HEK293 (cell line): ENCODE data around the gene ADAMTSL5.

Experiments
- CTCF ChIA-PET: fragments of 350-600 bp; formaldehyde crosslinking; extraction: SDS; loops from one replicate; lab custom pipeline; 2021; ENCODE audit warnings: antibody characterized with exemption; lab: Yijun Ruan, JAX
- POLR2A ChIA-PET: fragments of 300-600 bp; formaldehyde crosslinking; extraction: SDS; loops from one replicate; lab custom pipeline; 2020; ENCODE audit warnings: antibody characterized with exemption, inconsistent platforms; lab: Yijun Ruan, JAX
- H3K27ac ChIP-seq: fragments of 200-500 bp; sonication (Bioruptor generic); 2 replicates; pipeline ENCODE4 v1.5.1; 2014; ENCODE audit warnings: low read depth, low read length, control low read depth, inconsistent platforms; ENCODE audit errors: extremely low read depth
- H3K36me3 ChIP-seq, 2 experiments: fragments of 200-500 bp in 1 of 2; sonication (Bioruptor generic) in 1 of 2; 1 replicate in 1 of 2; 2 replicates in 1 of 2; pipeline ENCODE4 v1.5.1; 2014 to 2017; ENCODE audit warnings: inconsistent platforms in 2 of 2, low read length in 2 of 2; ENCODE audit not compliant: control insufficient read depth in 2 of 2, insufficient read depth in 1 of 2
- H3K4me1 ChIP-seq: fragments of 200-500 bp; sonication (Bioruptor generic); 2 replicates; pipeline ENCODE4 v1.5.1; 2014; ENCODE audit warnings: mild to moderate bottlenecking, low read length, inconsistent platforms; ENCODE audit not compliant: control insufficient read depth, insufficient read depth
- H3K4me3 ChIP-seq: 2 replicates; pipeline ENCODE4 v1.5.1; 2011; ENCODE audit warnings: low read depth, mild to moderate bottlenecking, control low read depth, low read length, moderate library complexity
- H3K9me3 ChIP-seq: fragments of 200-500 bp; sonication (Bioruptor generic); 2 replicates; pipeline ENCODE4 v1.5.1; 2014; ENCODE audit warnings: low read depth, low read length, inconsistent platforms; ENCODE audit not compliant: control insufficient read depth, insufficient read depth
- BCL11A ChIP-seq: fragments of 450-650 bp; formaldehyde crosslinking; IDR thresholded peaks from 2 replicates; pipeline ENCODE4 v1.5.1; 2016; ENCODE audit warnings: low read depth, missing biosample characterization, missing genetic modification characterization
- FEZF1 ChIP-seq: fragments of 450-650 bp; formaldehyde crosslinking; IDR thresholded peaks from 2 replicates; pipeline ENCODE4 v1.5.1; 2016; ENCODE audit warnings: missing biosample characterization, missing genetic modification characterization
- GLIS2 ChIP-seq: fragments of 450-650 bp; formaldehyde crosslinking; IDR thresholded peaks from 2 replicates; pipeline ENCODE4 v1.5.1; 2016; ENCODE audit warnings: missing biosample characterization, missing genetic modification characterization
- HOXD13 ChIP-seq: sonication (generic); formaldehyde crosslinking; IDR thresholded peaks from 2 replicates; pipeline ENCODE4 v1.8.0; 2022; ENCODE audit warnings: missing genetic modification reagents, borderline replicate concordance
- KLF1 ChIP-seq: fragments of 450-650 bp; formaldehyde crosslinking; IDR thresholded peaks from 2 replicates; pipeline ENCODE4 v1.5.1; 2016; ENCODE audit warnings: missing biosample characterization, missing genetic modification characterization
- KLF9 ChIP-seq: fragments of 450-650 bp; formaldehyde crosslinking; IDR thresholded peaks from 2 replicates; pipeline ENCODE4 v1.5.1; 2016; ENCODE audit warnings: missing biosample characterization, missing genetic modification characterization, low read depth
- PRDM10 ChIP-seq: fragments of 450-650 bp; formaldehyde crosslinking; IDR thresholded peaks from 2 replicates; pipeline ENCODE4 v1.5.1; 2016; ENCODE audit warnings: missing biosample characterization, missing genetic modification characterization
- SP2 ChIP-seq: fragments of 450-650 bp; formaldehyde crosslinking; IDR thresholded peaks from 2 replicates; pipeline ENCODE4 v1.5.1; 2016; ENCODE audit warnings: missing biosample characterization, missing genetic modification characterization
- ZBTB1 ChIP-seq: fragments of 450-650 bp; formaldehyde crosslinking; IDR thresholded peaks from 2 replicates; pipeline ENCODE4 v1.5.1; 2016; ENCODE audit warnings: missing biosample characterization, missing genetic modification characterization
- ZBTB44 ChIP-seq: fragments of 450-650 bp; IDR thresholded peaks from 2 replicates; pipeline ENCODE4 v1.5.1; 2018; ENCODE audit warnings: missing biosample characterization, mild to moderate bottlenecking, missing genetic modification characterization
- ZNF112 ChIP-seq: fragments of 450-650 bp; formaldehyde crosslinking; IDR thresholded peaks from 2 replicates; pipeline ENCODE4 v1.5.0; 2017; ENCODE audit warnings: missing biosample characterization, missing genetic modification characterization
- ZNF19 ChIP-seq: fragments of 450-650 bp; formaldehyde crosslinking; IDR thresholded peaks from 2 replicates; pipeline ENCODE4; 2016; ENCODE audit warnings: missing biosample characterization, missing genetic modification characterization, low read depth
- ZNF473 ChIP-seq: fragments of 450-650 bp; formaldehyde crosslinking; IDR thresholded peaks from 2 replicates; pipeline ENCODE4 v1.5.1; 2017; ENCODE audit warnings: missing biosample characterization, missing genetic modification characterization
- ZNF521 ChIP-seq: fragments of 450-650 bp; formaldehyde crosslinking; IDR thresholded peaks from 2 replicates; pipeline ENCODE4 v1.5.1; 2017; ENCODE audit warnings: missing biosample characterization, mild to moderate bottlenecking, missing genetic modification characterization
- ZNF529 ChIP-seq: fragments of 450-650 bp; formaldehyde crosslinking; IDR thresholded peaks from 2 replicates; pipeline ENCODE4 v1.5.1; 2017; ENCODE audit warnings: missing genetic modification characterization, missing biosample characterization; ENCODE audit not compliant: insufficient replicate concordance
- ZNF558 ChIP-seq: fragments of 450-650 bp; formaldehyde crosslinking; IDR thresholded peaks from 2 replicates; pipeline ENCODE4 v1.5.1; 2016; ENCODE audit warnings: missing biosample characterization, missing genetic modification characterization
- ZNF571 ChIP-seq: fragments of 450-650 bp; formaldehyde crosslinking; IDR thresholded peaks from 2 replicates; pipeline ENCODE4 v1.5.0; 2017; ENCODE audit warnings: missing biosample characterization, missing genetic modification characterization
- ZNF639 ChIP-seq: fragments of 450-650 bp; formaldehyde crosslinking; IDR thresholded peaks from 2 replicates; pipeline ENCODE4 v1.5.1; 2016; ENCODE audit warnings: missing biosample characterization, missing genetic modification characterization
- ZNF707 ChIP-seq: fragments of 450-650 bp; formaldehyde crosslinking; IDR thresholded peaks from 2 replicates; pipeline ENCODE4 v1.5.1; 2016; ENCODE audit warnings: missing biosample characterization, missing genetic modification characterization
- ZNF792 ChIP-seq: fragments of 450-650 bp; formaldehyde crosslinking; IDR thresholded peaks from 2 replicates; pipeline ENCODE4 v1.5.1; 2016; ENCODE audit warnings: missing biosample characterization, missing genetic modification characterization
- TF ChIP-seq, protein P1 (sequence below): fragments of 450-650 bp; formaldehyde crosslinking; IDR thresholded peaks from 2 replicates; pipeline ENCODE4 v1.5.1; 2016; ENCODE audit warnings: missing biosample characterization, missing genetic modification characterization
- TF ChIP-seq, protein P2 (sequence below): IDR thresholded peaks from 2 replicates; pipeline ENCODE4 v1.6.1; 2011; ENCODE audit warnings: mild to moderate bottlenecking, low read depth, low read length, borderline replicate concordance
- TF ChIP-seq, protein P3 (sequence below): fragments of 450-650 bp; formaldehyde crosslinking; IDR thresholded peaks from 2 replicates; pipeline ENCODE4 v1.5.1; 2016; ENCODE audit warnings: missing biosample characterization, missing genetic modification characterization

ADAMTSL5 gene

GRCh38 chr19:1467490-1468273, 45.1 kb downstream of the ADAMTSL5 start:
- Histone ChIP-seq H3K4me1 (peaks cover 12% of the 10 kb centered on the region), H3K9me3 (no peaks in the 10 kb centered on the region), H3K27ac (no peak overlapping the region), H3K4me3 (no peak overlapping the region), H3K36me3 (peaks cover 0 to 10% of the 10 kb centered on the region in 2 experiments; a peak in 1 of 3 replicates)
- CTCF ChIA-PET, result interaction anchor here (0.6 to 1.3 kb wide), 5 partner anchors 14 to 50 kb away, joined by 3 read pairs; no protein-coding TSS in a partner anchor
- POLR2A ChIA-PET, result no interaction called here
- TF ChIP-seq ZNF521 (tag by site-specific recombination), result no peak
- TF ChIP-seq ZNF639 (tag by site-specific recombination), result no peak
- TF ChIP-seq ZNF19 (tag by site-specific recombination), result no peak
- no peak for TF ChIP-seq KLF9 (tag by site-specific recombination)
- TF ChIP-seq ZNF112 (tag by site-specific recombination), result no peak
- TF ChIP-seq ZNF707, result no peak
- no peak for TF ChIP-seq ZBTB44 (tag by site-specific recombination)
- TF ChIP-seq ZNF571 (tag by site-specific recombination), result no peak
- TF ChIP-seq, protein P1, sequence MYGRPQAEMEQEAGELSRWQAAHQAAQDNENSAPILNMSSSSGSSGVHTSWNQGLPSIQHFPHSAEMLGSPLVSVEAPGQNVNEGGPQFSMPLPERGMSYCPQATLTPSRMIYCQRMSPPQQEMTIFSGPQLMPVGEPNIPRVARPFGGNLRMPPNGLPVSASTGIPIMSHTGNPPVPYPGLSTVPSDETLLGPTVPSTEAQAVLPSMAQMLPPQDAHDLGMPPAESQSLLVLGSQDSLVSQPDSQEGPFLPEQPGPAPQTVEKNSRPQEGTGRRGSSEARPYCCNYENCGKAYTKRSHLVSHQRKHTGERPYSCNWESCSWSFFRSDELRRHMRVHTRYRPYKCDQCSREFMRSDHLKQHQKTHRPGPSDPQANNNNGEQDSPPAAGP (tag by site-specific recombination), result no peak
- no peak for TF ChIP-seq KLF1 (tag by site-specific recombination)
- TF ChIP-seq ZNF529 (tag by site-specific recombination), result no peak
- TF ChIP-seq ZBTB1 (tag by site-specific recombination), result no peak
- no peak for TF ChIP-seq SP2 (tag by site-specific recombination)
- TF ChIP-seq ZNF558, result no peak

- CTCF ChIA-PET, result interaction anchor here (0.7 to 1.1 kb wide), 3 partner anchors 20 to 363 kb away, joined by 3 to 4 read pairs (median 3); no protein-coding TSS in a partner anchor
- no peak overlapping the region for H3K4me3 ChIP-seq
- no peaks in the 10 kb centered on the region for H3K9me3 ChIP-seq
- peaks cover 0 to 10% of the 10 kb centered on the region in 2 experiments; a peak in 1 of 3 replicates for H3K36me3 ChIP-seq
- POLR2A ChIA-PET, result interaction anchor here (1.2 to 1.4 kb wide), 2 partner anchors 12 to 22 kb away, joined by 3 to 4 read pairs; no protein-coding TSS in a partner anchor
- H3K4me1 ChIP-seq, result peaks cover 12% of the 10 kb centered on the region
- no peak overlapping the region for H3K27ac ChIP-seq
- TF ChIP-seq BCL11A (tag by site-specific recombination) (no peak), GLIS2 (tag by site-specific recombination) (no peak), ZNF473 (no peak), SP2 (tag by site-specific recombination) (no peak), HOXD13 (CRISPR knock-in tag) (no peak), FEZF1 (tag by site-specific recombination) (no peak), ZNF792 (tag by site-specific recombination) (no peak), PRDM10 (tag by site-specific recombination) (no peak)
- TF ChIP-seq, protein P2, sequence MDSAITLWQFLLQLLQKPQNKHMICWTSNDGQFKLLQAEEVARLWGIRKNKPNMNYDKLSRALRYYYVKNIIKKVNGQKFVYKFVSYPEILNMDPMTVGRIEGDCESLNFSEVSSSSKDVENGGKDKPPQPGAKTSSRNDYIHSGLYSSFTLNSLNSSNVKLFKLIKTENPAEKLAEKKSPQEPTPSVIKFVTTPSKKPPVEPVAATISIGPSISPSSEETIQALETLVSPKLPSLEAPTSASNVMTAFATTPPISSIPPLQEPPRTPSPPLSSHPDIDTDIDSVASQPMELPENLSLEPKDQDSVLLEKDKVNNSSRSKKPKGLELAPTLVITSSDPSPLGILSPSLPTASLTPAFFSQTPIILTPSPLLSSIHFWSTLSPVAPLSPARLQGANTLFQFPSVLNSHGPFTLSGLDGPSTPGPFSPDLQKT, result no peak
- TF ChIP-seq, protein P3, sequence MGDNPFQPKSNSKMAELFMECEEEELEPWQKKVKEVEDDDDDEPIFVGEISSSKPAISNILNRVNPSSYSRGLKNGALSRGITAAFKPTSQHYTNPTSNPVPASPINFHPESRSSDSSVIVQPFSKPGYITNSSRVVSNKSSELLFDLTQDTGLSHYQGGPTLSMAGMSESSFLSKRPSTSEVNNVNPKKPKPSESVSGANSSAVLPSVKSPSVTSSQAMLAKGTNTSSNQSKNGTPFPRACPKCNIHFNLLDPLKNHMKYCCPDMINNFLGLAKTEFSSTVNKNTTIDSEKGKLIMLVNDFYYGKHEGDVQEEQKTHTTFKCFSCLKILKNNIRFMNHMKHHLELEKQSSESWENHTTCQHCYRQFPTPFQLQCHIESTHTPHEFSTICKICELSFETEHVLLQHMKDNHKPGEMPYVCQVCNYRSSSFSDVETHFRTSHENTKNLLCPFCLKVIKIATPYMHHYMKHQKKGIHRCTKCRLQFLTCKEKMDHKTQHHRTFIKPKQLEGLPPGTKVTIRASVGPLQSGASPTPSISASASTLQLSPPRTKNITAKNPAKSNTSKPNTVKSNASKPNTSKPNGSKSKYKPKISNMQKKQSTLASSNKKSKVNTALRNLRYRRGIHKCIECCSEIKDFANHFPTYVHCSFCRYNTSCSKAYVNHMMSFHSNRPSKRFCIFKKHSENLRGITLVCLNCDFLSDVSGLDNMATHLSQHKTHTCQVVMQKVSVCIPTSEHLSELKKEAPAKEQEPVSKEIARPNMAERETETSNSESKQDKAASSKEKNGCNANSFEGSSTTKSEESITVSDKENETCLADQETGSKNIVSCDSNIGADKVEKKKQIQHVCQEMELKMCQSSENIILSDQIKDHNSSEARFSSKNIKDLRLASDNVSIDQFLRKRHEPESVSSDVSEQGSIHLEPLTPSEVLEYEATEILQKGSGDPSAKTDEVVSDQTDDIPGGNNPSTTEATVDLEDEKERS (tag by site-specific recombination), result no peak
These were observed 45.7 kb downstream of the ADAMTSL5 start for GRCh38 chr19:1467215-1467489.
